Right lobe of liver (tissue), 6 donors: ENCODE measurements around the gene SFTPD. TPM values are rescaled to one million over a fixed set of nuclear protein-coding genes. Genes with fewer than 3 reads are reported as not detected.
"Not testable (repeated sequence)": the region's sequence is repeated elsewhere in the genome, so short reads cannot be mapped to it uniquely, and the experiment has no call there.

Source experiments
- ATAC-seq, 4 donors: fragments of 200-7000 bp; cut with Tn5 transposase; one replicate each; pipeline ENCODE4 v1.9.1; 2020; ENCODE audit warnings: mild to moderate bottlenecking in 4 of 4, moderate library complexity in 4 of 4
- DNase-seq, 3 donors: peaks; one replicate each; pipeline ENCODE4 v3.0.0-alpha.2; 2020
- H3K27ac ChIP-seq, 3 donors: fragments of 200-600 bp; one replicate each; pipeline ENCODE4 v1.8.0; 2022
- H3K27me3 ChIP-seq, 2 donors: fragments of 200-600 bp; one replicate each; pipeline ENCODE4 v1.8.0; 2022
- H3K36me3 ChIP-seq, 4 donors: fragments of 200-600 bp; sonication (generic) in 1 of 4; one replicate each; pipeline versions ENCODE4 v1.5.1 to v1.8.0; 2017 to 2022; ENCODE audit warnings: control low read depth in 1 of 4
- H3K4me1 ChIP-seq, 4 donors: fragments of 200-600 bp; sonication (generic) in 1 of 4; one replicate each; pipeline versions ENCODE4 v1.5.1 to v1.8.0; 2017 to 2022; ENCODE audit warnings: control low read depth in 1 of 4
- H3K4me3 ChIP-seq, 3 donors: fragments of 200-600 bp; one replicate each; pipeline ENCODE4 v1.8.0; 2022
- H3K9me3 ChIP-seq, 4 donors: fragments of 200-600 bp; sonication (generic) in 1 of 4; one replicate each; pipeline versions ENCODE4 v1.5.1 to v1.8.0; 2017 to 2022; ENCODE audit warnings: control low read depth in 1 of 4
- POLR2A ChIP-seq: fragments of 450-650 bp; IDR thresholded peaks from one replicate; pipeline ENCODE4 v1.6.1; 2017; ENCODE audit warnings: antibody characterized with exemption, mild to moderate bottlenecking
- WGBS: methylation state at CpG from one replicate; pipeline ENCODE4 v1.1.6; 2018; ENCODE audit warnings: low coverage, low lambda C conversion rate; ENCODE audit not compliant: insufficient coverage; ENCODE audit errors: missing lambda C conversion rate; 5-methylcytosine and 5-hydroxymethylcytosine counted together
- intact Hi-C, 2 donors: fragments of 100-400 bp; cut with DNase I; formaldehyde crosslinking; loops; one replicate each; pipeline versions ENCODE4 v1.11.2 to v1.14.1; 2022
- total RNA-seq, 6 experiments: library from RNA; depleted of rRNA in 2 of 6; stranded (reverse); fragments of >200 nt in 2 of 6; fragmentation: NEBNext Ultra II Directional in 3 of 6; extraction: Animal tissue kit (Norgen Biotek cat#: 25700) in 3 of 6; gene quantifications; one replicate each; pipeline versions ENCODE4 v1.1.0 to v1.2.4, GENCODE V29; 2016 to 2023
- TF ChIP-seq, protein P1 (sequence below), 4 donors: fragments of 200-600 bp in 3 of 4; fragments of 450-650 bp in 1 of 4; IDR thresholded peaks; one replicate each; pipeline versions ENCODE4 v1.5.1 to v1.8.0; 2016 to 2022; ENCODE audit warnings: antibody characterized with exemption in 4 of 4, mild to moderate bottlenecking in 2 of 4
- donor health status: DM: no; HTN: yes; CAD: no.
- donor health status: DM: no; HTN: no; CAD: no.
- donor health status: DM: no; HTN: no; CAD: no.
- donor health status: DM: no; HTN: yes; CAD: no.
- donor health status: DM: no; HTN: yes; CAD: no.

The SFTPD gene
- total RNA-seq, 6 experiments from 2014 or later: 0.35 to 0.59 (median 0.51) TPM; not detected in 3

DNA sequence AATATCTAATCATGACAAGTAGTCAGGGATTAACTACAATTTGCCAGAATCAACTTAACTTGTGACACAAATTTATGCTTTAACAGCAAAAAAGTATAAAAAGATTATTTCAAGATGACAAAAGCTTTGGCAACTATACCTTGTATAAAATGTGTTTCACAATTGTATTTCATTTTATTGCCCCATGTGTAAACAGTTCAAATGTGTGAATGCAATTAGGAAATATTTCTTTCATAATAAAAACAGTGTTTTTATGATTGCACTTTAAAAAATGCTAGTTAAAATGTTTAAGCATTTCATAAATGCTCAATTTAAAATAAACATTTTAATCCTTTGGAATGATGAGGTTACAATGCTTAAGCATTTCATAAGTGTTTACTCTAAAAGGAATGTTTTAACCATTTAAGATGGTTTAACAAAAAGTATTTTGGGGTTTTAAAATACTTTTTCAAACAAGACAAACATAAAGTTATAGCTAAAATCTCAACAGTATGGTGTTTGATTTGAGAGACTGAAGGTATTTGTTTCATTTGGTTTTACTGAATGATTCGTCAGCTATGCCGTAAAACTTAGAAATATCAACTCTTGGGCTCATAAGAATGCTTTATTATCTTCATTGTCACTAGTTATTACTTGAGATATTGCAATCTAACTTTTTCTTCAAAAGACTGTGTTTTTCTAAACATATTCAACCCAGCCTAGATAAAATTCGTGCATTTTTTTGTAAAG lies 50.1 kb downstream of the SFTPD start:
- 79% methylated on average over 3 of the region's 3 CpGs for WGBS
- peaks cover 0 to 4% (median 0%) of the 10 kb centered on the region in 4 donors for H3K4me1 ChIP-seq

DNA sequence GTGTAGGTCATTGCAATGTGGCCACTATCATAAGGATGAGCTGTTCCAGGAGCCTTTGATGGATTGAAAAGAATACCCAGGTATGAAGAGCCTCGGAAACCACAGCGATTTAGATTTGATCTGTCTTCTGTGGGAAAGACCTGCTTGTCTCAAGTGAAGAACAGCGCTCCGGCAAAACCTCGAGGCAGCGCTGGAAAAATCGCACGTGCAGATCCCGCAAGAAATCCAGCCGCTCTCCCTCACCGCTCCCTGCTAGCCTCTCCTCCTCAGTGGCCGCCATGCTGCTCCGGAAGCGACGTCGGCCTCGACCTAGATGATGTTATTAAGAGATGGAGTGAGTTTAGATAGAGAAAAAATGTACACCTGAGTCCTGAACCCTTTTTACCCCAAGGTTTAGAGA lies 56.0 kb downstream of the SFTPD start:
- DNase-seq, intact Hi-C loops, H3K36me3 ChIP-seq: not testable (repeated sequence)

More for the DNA sequence above, 50.1 kb downstream of the SFTPD start:
- ATAC-seq (no peak), DNase-seq (no peak)
- Histone ChIP-seq H3K9me3 (no peaks in the 10 kb centered on the region), H3K27ac (no peak overlapping the region), H3K27me3 (no peaks in the 10 kb centered on the region), H3K4me3 (no peak overlapping the region), H3K36me3 (no peaks in the 10 kb centered on the region)
- intact Hi-C loops: no loop called here
- TF ChIP-seq, protein P1, sequence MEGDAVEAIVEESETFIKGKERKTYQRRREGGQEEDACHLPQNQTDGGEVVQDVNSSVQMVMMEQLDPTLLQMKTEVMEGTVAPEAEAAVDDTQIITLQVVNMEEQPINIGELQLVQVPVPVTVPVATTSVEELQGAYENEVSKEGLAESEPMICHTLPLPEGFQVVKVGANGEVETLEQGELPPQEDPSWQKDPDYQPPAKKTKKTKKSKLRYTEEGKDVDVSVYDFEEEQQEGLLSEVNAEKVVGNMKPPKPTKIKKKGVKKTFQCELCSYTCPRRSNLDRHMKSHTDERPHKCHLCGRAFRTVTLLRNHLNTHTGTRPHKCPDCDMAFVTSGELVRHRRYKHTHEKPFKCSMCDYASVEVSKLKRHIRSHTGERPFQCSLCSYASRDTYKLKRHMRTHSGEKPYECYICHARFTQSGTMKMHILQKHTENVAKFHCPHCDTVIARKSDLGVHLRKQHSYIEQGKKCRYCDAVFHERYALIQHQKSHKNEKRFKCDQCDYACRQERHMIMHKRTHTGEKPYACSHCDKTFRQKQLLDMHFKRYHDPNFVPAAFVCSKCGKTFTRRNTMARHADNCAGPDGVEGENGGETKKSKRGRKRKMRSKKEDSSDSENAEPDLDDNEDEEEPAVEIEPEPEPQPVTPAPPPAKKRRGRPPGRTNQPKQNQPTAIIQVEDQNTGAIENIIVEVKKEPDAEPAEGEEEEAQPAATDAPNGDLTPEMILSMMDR (IDR thresholded peaks at IDR 0.05): no peak
- no peak for TF ChIP-seq POLR2A

DNA sequence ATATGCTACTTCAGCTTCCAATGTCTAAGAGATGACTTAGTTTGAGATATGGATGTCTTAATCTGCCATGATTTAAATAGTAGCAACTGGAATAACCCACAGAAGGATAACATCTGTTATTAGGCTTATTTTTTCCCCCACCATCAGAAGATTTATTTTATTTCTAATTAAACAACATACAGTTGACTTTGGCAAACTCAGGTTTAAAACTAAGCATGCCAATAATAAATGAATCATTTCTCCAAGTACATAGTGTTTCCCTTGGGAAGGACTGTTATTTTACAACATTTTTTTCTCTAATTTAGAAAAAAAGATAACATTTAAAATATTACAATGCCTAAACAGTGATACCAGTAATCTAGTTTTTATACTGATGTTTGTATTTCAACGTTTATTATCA lies 58.4 kb downstream of the SFTPD start:
- 22% methylated on average over 1 of the region's 1 CpG for WGBS
- Histone ChIP-seq H3K27ac (no peak overlapping the region), H3K4me1 (no peaks in the 10 kb centered on the region), H3K4me3 (no peak overlapping the region), H3K9me3 (no peaks in the 10 kb centered on the region), H3K36me3 (no peaks in the 10 kb centered on the region), H3K27me3 (no peaks in the 10 kb centered on the region)
- TF ChIP-seq, protein P1 (IDR thresholded peaks at IDR 0.05): no peak
- no peak for TF ChIP-seq POLR2A
- DNase-seq: no peak
- no peak for ATAC-seq
- intact Hi-C loops: no loop called here

More for the DNA sequence above, 56.0 kb downstream of the SFTPD start:
- H3K4me3 ChIP-seq, ATAC-seq, H3K27me3 ChIP-seq, H3K9me3 ChIP-seq, H3K4me1 ChIP-seq, H3K27ac ChIP-seq: not testable (repeated sequence)
- 81% methylated on average over 5 of the region's 17 CpGs for WGBS

DNA sequence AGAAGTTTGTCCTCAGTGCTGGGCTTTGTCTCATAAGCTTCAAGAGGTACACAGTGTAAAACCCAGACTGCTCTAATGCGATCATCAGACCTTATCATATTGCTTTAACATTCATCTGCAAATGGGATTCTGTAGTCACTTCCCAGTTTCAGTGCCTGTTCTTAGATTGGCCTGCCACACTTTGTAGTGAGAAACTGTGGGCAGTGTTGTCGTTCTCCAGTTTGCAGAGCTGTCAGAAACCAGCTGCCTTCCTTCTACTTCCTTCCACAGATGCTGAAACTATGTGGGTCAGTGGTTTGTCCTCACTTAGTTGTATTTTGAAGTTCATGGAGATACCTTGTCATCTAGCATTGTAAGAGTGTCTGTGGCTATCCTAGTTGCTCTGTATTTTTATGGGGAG lies 59.9 kb downstream of the SFTPD start:
- H3K36me3 ChIP-seq, H3K27me3 ChIP-seq, H3K4me1 ChIP-seq, DNase-seq, intact Hi-C loops, H3K9me3 ChIP-seq, ATAC-seq, H3K27ac ChIP-seq, H3K4me3 ChIP-seq: not testable (repeated sequence)
- 53% methylated on average over 2 of the region's 2 CpGs for WGBS

Other genes starting within 250 kb of the SFTPD start
- under 1 TPM; 0.16 to 0.51 (median 0.31) TPM for gene NUTM2B, start 245.9 kb downstream of the SFTPD start, total RNA-seq
- gene NUTM2E, start 122.4 kb downstream of the SFTPD start, total RNA-seq: under 1 TPM in 2 of 6 experiments, not detected in 4; 0.15 to 0.16 TPM
- 10 to 100 TPM; 18.1 to 33.7 (median 30.8) TPM for gene TMEM254, start 129.6 kb upstream of the SFTPD start, total RNA-seq
- gene PLAC9, start 183.6 kb upstream of the SFTPD start, total RNA-seq: 1 to 10 TPM in 4 of 6 experiments, under 1 TPM in 1, not detected in 1; 0.78 to 3.9 (median 2.2) TPM